WERI-Rb-1 (cell line): ENCODE measurements around the gene TSHZ3.

ENCODE experiments used
- DNase-seq: peaks from one replicate; pipeline ENCODE4 v3.0.0-alpha.2; 2020
- H3K27ac ChIP-seq: fragments of 250-450 bp; sonication (Bioruptor Pico); 2 replicates; pipeline ENCODE4 v1.5.1; 2020; ENCODE audit warnings: mild to moderate bottlenecking, moderate library complexity
- H3K27me3 ChIP-seq: fragments of 250-450 bp; sonication (Bioruptor Pico); 2 replicates; pipeline ENCODE4 v1.5.1; 2021; ENCODE audit warnings: mild to moderate bottlenecking, low read depth, moderate library complexity; ENCODE audit not compliant: insufficient read depth, severe bottlenecking
- H3K36me3 ChIP-seq: fragments of 250-450 bp; sonication (Bioruptor Pico); 2 replicates; pipeline ENCODE4 v1.5.1; 2020; ENCODE audit warnings: mild to moderate bottlenecking, moderate library complexity
- H3K4me3 ChIP-seq: 2 replicates; pipeline ENCODE4 v1.5.1; 2011; ENCODE audit warnings: low read depth, mild to moderate bottlenecking, control low read depth, low read length
- H3K9me3 ChIP-seq: fragments of 250-450 bp; sonication (Bioruptor Pico); 2 replicates; pipeline ENCODE4 v1.5.1; 2021; ENCODE audit warnings: mild to moderate bottlenecking, moderate library complexity; ENCODE audit not compliant: severe bottlenecking
- TF ChIP-seq, protein P1 (sequence below): IDR thresholded peaks from 2 replicates; pipeline ENCODE4 v1.5.1; 2011; ENCODE audit warnings: low read depth, mild to moderate bottlenecking, control low read depth, inconsistent platforms, low read length

TSHZ3 gene

DNA sequence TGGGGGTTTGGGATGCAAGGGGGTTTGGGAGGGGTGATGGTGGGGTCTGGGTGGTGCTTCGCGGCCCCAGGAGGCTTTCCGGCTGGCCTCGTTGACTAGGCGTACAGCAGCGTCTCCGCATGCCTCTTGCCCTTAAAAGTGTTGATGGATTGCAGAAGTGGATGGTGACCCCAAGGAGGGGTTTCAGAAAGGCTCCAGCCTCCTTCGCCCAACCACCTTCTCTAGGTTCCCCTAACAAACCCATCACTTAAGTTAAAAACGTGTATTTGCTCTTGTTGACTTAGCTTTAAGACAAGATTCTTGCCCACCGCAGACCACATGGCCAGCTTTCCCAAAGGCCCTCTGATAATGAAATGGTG, 8.1 kb upstream of the TSHZ3 start:
- no peak for DNase-seq
- Histone ChIP-seq H3K9me3 (no peaks in the 10 kb centered on the region), H3K4me3 (no peak overlapping the region), H3K27me3 (no peaks in the 10 kb centered on the region), H3K36me3 (no peaks in the 10 kb centered on the region), H3K27ac (no peak overlapping the region)
- TF ChIP-seq, protein P1, sequence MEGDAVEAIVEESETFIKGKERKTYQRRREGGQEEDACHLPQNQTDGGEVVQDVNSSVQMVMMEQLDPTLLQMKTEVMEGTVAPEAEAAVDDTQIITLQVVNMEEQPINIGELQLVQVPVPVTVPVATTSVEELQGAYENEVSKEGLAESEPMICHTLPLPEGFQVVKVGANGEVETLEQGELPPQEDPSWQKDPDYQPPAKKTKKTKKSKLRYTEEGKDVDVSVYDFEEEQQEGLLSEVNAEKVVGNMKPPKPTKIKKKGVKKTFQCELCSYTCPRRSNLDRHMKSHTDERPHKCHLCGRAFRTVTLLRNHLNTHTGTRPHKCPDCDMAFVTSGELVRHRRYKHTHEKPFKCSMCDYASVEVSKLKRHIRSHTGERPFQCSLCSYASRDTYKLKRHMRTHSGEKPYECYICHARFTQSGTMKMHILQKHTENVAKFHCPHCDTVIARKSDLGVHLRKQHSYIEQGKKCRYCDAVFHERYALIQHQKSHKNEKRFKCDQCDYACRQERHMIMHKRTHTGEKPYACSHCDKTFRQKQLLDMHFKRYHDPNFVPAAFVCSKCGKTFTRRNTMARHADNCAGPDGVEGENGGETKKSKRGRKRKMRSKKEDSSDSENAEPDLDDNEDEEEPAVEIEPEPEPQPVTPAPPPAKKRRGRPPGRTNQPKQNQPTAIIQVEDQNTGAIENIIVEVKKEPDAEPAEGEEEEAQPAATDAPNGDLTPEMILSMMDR: no peak

DNA sequence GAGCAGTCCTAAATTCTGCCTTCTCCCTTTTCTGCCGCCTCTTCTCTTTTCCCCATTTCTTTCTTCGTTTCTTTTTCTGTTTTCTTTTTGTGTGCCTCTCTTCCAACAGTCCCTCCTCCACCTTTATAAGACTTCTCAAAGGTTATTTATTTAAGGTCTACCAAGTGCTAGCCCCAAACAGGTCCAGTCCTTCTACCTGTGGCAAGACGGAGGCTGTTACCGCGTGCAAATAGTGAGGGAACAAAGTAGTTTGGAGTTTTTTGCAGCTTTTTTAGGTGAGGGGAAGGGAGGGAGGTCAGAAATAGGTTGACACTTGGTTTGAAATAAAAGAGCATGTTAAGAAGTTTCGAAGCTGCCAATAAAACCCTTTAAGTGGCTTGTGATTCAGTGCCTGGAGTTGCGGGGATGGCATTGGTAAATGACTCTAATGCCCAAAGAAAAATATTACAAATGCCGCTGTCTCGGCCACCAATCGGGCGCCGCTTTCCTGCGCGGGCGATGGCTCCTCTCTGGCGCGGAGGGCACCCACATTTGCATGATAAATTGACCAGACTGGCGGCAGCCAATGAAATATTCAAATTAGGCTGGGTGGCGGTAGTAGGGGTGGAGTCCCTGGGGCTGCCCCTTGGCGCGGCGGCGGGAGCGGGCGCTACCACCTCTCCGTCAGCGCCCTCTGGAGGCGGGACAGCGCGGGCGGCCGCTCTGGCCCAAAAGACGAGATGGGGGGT, 7.5 kb upstream of the TSHZ3 start:
- TF ChIP-seq, protein P1: no peak
- H3K27me3 ChIP-seq: peaks cover 5% of the 10 kb centered on the region
- H3K4me3 ChIP-seq: no peak overlapping the region
- DNase-seq: no peak
- no peak overlapping the region for H3K27ac ChIP-seq
- H3K36me3 ChIP-seq: no peaks in the 10 kb centered on the region
- H3K9me3 ChIP-seq: no peaks in the 10 kb centered on the region

DNA sequence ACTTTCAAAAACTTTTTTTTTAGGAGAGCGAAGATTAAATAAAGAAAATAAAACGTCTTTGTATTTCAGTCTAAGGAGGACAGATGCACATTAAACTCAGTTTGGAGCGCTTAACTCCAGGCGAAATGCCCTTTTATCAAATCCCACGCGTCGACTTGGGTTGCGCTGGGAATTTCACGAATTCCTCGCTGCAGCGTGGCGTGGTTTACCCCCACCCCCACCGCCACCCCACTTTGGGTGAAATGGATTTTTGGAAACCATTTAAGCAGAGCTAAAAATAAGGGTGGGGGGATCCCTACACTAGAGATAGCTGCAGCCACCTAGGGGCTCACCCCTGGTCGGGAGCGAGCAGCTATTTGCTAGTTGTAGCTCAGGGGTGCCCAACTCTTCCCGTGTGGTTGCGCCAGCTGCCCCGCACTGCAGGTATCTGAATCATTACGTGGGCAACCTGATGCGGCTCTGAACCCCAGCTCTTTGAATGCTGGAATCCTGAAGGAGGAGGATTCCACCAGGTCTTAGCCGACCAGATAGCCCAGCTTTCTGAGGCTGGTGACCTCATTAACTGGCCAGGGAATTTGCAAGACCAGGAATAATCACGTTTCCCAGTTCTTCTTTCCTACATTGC, 6.5 kb upstream of the TSHZ3 start:
- no peak overlapping the region for H3K4me3 ChIP-seq
- H3K27me3 ChIP-seq: peaks cover 5% of the 10 kb centered on the region
- TF ChIP-seq, protein P1: no peak
- H3K9me3 ChIP-seq: no peaks in the 10 kb centered on the region
- H3K36me3 ChIP-seq: no peaks in the 10 kb centered on the region
- H3K27ac ChIP-seq: no peak overlapping the region
- DNase-seq: no peak

DNA sequence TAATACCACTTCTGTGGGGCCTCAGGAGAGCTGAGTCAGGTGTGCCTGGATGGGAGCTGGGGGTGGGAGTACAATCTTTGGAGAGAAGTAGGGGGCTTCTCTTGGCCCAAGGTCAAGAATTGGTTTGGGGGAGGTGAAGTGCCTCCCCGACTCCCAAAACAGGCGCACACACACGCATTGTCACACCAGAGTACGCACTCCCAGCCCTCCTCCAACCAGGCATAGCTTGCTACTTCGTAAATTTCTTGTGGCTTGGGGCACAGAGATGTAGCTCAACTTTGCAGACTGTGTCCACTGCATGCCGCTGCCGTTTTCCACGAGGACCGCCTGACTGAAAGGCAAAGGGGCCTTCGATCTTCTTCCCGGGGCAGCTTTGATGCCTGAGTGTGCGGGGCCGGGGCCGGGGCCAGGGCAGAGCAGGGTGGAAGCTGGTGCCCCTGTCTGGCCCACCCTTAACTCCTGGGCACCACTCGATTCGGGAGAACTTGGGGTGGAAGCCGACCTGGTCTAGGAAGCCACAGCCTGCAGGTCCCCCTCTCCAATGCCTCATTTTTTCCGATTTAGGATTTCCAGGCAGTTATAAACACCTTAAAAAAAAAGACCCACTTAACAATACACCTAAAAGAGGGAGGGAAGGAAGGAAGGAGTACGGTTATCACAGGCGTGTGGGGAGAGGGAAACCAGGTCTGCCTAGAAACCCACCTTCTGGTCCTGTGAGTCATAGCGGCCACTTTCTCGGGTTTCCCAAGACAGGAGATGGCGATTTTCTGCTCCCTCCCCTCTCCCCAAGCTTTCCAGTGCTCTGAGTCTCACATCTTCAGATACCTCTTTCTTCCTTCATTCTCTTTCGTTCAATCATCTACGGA, 5.8 kb upstream of the TSHZ3 start:
- Histone ChIP-seq H3K4me3 (no peak overlapping the region), H3K27me3 (peaks cover 5% of the 10 kb centered on the region), H3K36me3 (no peaks in the 10 kb centered on the region), H3K9me3 (no peaks in the 10 kb centered on the region), H3K27ac (no peak overlapping the region)
- no peak for DNase-seq
- TF ChIP-seq, protein P1: no peak

DNA sequence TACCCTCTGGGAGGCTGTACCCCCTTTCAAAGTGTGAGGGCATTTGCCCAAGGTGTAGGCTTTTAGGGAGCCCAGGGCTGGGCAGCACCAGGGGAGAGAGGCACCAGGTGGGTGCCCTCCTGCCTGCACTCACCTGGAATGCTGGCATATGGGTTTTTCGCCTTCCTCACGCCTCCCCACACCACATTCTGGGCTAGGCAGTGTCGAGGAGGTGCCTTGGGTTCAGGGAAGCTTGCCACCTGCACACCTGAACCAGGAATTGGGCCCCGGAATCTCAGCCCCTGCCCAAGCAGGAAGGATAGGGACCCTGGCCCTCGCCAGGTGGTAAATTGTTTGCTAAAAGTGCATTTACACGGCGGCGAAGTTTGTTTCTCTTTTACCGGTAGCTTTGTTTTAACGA, 5.1 kb upstream of the TSHZ3 start:
- Histone ChIP-seq H3K27ac (no peak overlapping the region), H3K4me3 (no peak overlapping the region), H3K36me3 (no peaks in the 10 kb centered on the region), H3K9me3 (no peaks in the 10 kb centered on the region), H3K27me3 (peaks cover 5% of the 10 kb centered on the region)
- TF ChIP-seq, protein P1: no peak
- DNase-seq: no peak
